Effector memory CD8-positive, alpha-beta T cell (primary cell): ENCODE measurements around the gene XDH.

Experiments
- ATAC-seq: fragments of 150-1000 bp; cut with Tn5 transposase; replicated peaks from 2 replicates; pipeline ENCODE4 v1.10.0; 2021; ENCODE audit warnings: mild to moderate bottlenecking, moderate library complexity
- DNase-seq, 3 experiments: peaks; one replicate each; pipeline ENCODE4 v3.0.0; 2021
- H3K27ac Mint-ChIP-seq, 2 donors: one replicate each; pipeline ENCODE4 v1.8.0; 2022; ENCODE audit warnings: mild to moderate bottlenecking in 2 of 2, mixed read lengths in 2 of 2, moderate library complexity in 2 of 2
- H3K27me3 Mint-ChIP-seq, 2 donors: one replicate each; pipeline ENCODE4 v1.8.0; 2022; ENCODE audit warnings: mixed read lengths in 2 of 2
- H3K36me3 Mint-ChIP-seq: one replicate; pipeline ENCODE4 v1.8.0; 2022; ENCODE audit warnings: mild to moderate bottlenecking, moderate library complexity, mixed read lengths; ENCODE audit not compliant: insufficient read depth
- H3K4me1 Mint-ChIP-seq, 2 donors: one replicate each; pipeline ENCODE4 v1.8.0; 2022; ENCODE audit warnings: low read depth in 2 of 2, mixed read lengths in 2 of 2
- H3K4me3 Mint-ChIP-seq, 2 donors: one replicate each; pipeline ENCODE4 v1.8.0; 2022; ENCODE audit warnings: mild to moderate bottlenecking in 2 of 2, mixed read lengths in 2 of 2, moderate library complexity in 2 of 2
- H3K9me3 Mint-ChIP-seq, 2 donors: one replicate each; pipeline ENCODE4 v1.8.0; 2022; ENCODE audit warnings: mixed read lengths in 2 of 2

XDH gene

DNA sequence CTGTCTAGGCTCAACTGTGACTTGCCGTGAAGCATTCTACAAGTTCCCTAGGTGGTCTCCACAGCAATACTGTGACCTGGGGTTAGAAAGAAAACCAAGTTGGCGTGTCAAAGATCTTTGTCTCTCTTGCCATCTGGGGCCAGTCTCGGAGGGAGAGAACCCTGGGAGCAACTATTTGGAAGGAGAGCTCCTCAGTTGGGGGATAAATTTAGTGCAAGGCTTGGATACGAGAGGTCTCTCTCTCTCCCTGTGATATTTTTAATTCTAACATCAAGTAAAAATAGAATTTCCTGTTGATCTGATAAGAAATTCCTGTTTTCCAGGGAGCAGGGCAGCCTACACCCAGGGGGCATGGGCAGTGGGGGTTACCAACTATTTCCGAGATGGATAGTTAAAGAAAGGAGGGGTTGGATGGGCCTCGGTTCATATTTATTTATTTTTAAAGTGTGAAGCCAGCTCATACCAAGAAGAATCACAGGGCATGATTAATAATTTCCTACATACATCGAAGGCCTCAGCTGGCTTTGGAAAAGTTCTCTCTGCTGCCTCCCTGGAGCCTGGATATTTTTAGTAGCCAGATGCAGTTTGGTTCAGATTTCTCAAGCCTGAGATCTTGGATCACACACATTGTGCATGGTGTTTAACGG is 117.8 kb downstream of the XDH start:
- H3K27ac Mint-ChIP-seq, result no peak overlapping the region

GRCh38 chr2:31294196-31294595 is 120.3 kb downstream of the XDH start:
- ATAC-seq, result no peak
- DNase-seq, result no peak
- Mint-ChIP-seq H3K4me1 (no peaks in the 10 kb centered on the region), H3K9me3 (no peaks in the 10 kb centered on the region), H3K36me3 (no peaks in the 10 kb centered on the region), H3K4me3 (no peak overlapping the region), H3K27me3 (peaks cover 12 to 20% of the 10 kb centered on the region in 2 donors), H3K27ac (no peak overlapping the region)

More for the DNA sequence above, 117.8 kb downstream of the XDH start:
- ATAC-seq (no peak), DNase-seq (no peak)
- H3K27me3 Mint-ChIP-seq, result peaks cover 12 to 20% of the 10 kb centered on the region in 2 donors
- no peaks in the 10 kb centered on the region for H3K36me3 Mint-ChIP-seq
- H3K9me3 Mint-ChIP-seq, result no peaks in the 10 kb centered on the region
- no peaks in the 10 kb centered on the region for H3K4me1 Mint-ChIP-seq
- H3K4me3 Mint-ChIP-seq, result no peak overlapping the region

GRCh38 chr2:31287654-31288053 is 126.9 kb downstream of the XDH start:
- DNase-seq, result no peak
- H3K36me3 Mint-ChIP-seq, result no peaks in the 10 kb centered on the region
- H3K4me1 Mint-ChIP-seq, result no peaks in the 10 kb centered on the region
- ATAC-seq, result no peak
- no peak overlapping the region for H3K27ac Mint-ChIP-seq
- no peaks in the 10 kb centered on the region for H3K27me3 Mint-ChIP-seq
- no peak overlapping the region for H3K4me3 Mint-ChIP-seq
- H3K9me3 Mint-ChIP-seq, result no peaks in the 10 kb centered on the region

- ATAC-seq (no peak), DNase-seq (no peak)
- Mint-ChIP-seq H3K9me3 (no peaks in the 10 kb centered on the region), H3K36me3 (no peaks in the 10 kb centered on the region), H3K4me1 (no peaks in the 10 kb centered on the region), H3K4me3 (no peak overlapping the region), H3K27ac (no peak overlapping the region), H3K27me3 (no peaks in the 10 kb centered on the region)
These were observed 127.5 kb downstream of the XDH start for GRCh38 chr2:31286961-31287550.

DNA sequence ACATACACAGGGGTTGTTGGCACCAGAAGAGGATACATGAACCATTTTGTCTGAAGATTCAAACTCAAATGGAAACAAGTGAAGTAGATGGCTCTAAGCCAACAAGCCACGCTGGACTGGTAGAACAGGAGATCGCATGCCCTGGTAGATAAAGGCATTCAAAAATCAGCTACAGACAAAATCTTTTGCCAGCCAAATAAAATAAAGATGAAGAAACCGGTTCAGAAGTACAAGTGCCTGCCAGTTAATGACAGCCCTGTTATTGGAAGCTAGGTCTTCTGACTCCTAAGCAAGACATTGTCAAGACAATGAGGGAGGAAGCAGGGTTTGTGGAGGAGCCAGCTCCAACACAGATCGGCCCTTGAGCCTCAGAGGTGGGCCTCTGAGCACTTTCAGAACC is 128.3 kb downstream of the XDH start:
- H3K27ac Mint-ChIP-seq, result no peak overlapping the region
- no peaks in the 10 kb centered on the region for H3K9me3 Mint-ChIP-seq
- H3K27me3 Mint-ChIP-seq, result no peaks in the 10 kb centered on the region
- ATAC-seq (no peak), DNase-seq (no peak)
- no peak overlapping the region for H3K4me3 Mint-ChIP-seq
- no peaks in the 10 kb centered on the region for H3K36me3 Mint-ChIP-seq
- no peaks in the 10 kb centered on the region for H3K4me1 Mint-ChIP-seq
